Retinal pigment epithelial cell (primary cell): ENCODE data around the gene TRIM23.
"Not testable (repeated sequence)": the region's sequence is repeated elsewhere in the genome, so short reads cannot be mapped to it uniquely, and the experiment has no call there.

Experiments
- DNase-seq: peaks from one replicate; pipeline ENCODE4 v3.0.0-alpha.2; 2010; ENCODE audit warnings: low read depth
- H3K4me3 ChIP-seq: 2 replicates; pipeline ENCODE4 v1.5.1; 2011; ENCODE audit warnings: mild to moderate bottlenecking, low read length, control low read depth, moderate library complexity
- CTCF ChIP-seq: conservative IDR thresholded peaks from 2 replicates; pipeline ENCODE4 v1.5.1; 2011; ENCODE audit warnings: low read depth, low read length, control low read depth, inconsistent platforms

The TRIM23 gene

DNA sequence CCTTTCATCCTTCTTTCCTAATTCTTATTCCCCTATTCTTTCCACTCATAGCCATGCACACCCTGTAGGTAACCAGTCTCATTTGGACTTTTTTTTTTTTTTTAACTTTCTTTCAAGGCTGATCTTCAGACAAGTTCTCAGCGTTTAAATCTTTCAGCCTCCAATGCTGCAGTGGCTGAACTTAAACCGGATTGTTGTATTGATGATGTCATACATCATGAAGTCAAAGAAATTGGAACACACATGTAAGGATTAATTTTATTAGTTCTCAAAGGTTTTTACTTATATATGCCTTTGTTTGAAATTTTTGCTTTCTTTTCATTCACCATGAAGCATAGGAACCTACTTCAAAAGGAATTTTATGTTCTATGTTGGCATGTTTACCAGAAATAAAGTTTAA, 22.8 kb upstream of the TRIM23 start:
- no peak for DNase-seq
- H3K4me3 ChIP-seq, result no peak overlapping the region
- TF ChIP-seq CTCF, result no peak

- TF ChIP-seq CTCF, result no peak
- H3K4me3 ChIP-seq, result no peak overlapping the region
- DNase-seq, result no peak
These were observed 16.1 kb upstream of the TRIM23 start for GRCh38 chr5:65640240-65640639.

DNA sequence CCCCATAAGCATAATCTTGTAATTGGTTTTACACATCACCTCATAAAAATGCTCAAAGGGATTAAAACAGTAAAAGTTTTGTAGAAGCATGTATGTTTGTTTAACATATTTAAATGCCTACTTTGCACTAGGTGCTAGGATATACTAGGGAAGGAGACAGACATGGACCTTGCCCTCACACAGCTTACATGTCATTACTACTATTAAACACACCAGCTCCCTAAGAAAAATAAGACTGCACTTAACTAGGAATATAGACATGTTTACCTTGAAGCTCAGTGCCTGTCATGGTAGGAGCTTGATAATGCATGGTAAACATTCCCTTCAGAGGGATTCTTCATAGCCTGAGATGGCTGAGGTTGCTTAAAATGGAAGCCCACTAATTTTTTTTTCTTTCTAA, 6.8 kb upstream of the TRIM23 start:
- no peak for TF ChIP-seq CTCF
- H3K4me3 ChIP-seq, result no peak overlapping the region
- DNase-seq, result no peak

DNA sequence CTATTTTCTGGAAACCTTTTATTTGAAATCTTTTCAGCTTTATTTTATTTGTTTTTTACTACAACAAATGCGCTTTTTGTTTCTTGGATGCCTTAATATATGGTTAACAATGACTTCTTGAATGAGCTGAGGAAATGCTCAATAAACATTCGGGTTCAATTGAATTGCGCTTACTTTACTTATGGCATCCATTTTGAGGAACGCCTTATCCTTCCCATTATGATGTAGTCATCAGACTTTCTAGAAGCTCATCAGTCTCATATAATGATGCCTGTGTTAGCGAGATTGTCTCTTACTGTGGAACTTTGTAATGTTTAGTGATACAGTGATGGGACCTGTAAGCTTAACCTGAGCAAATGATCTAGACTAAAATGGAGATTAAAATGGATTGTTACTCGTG, 1.6 kb upstream of the TRIM23 start:
- no peak for TF ChIP-seq CTCF
- H3K4me3 ChIP-seq, result peak overlapping the region; percentile 98
- DNase-seq, result no peak

GRCh38 chr5:65624571-65625555, 730 bp upstream of the TRIM23 start, which contains the start of the genes SHLD3 and TRAPPC13:
Gene SHLD3 (plus strand): TSS chr5:65625027. CDS start chr5:65629588, 4,561 bp downstream.
Gene TRAPPC13 (plus strand): TSS chr5:65625027. CDS start chr5:65625061, 34 bp downstream.
- DNase-seq, result peak; percentile 64
- TF ChIP-seq CTCF, result no peak

GRCh38 chr5:65623482-65623881, 651 bp downstream of the TRIM23 start:
- peak overlapping the region; percentile 98 for H3K4me3 ChIP-seq
- no peak for TF ChIP-seq CTCF
- DNase-seq, result no peak

More at GRCh38 chr5:65624571-65625555, 730 bp upstream of the TRIM23 start, which contains the start of the genes SHLD3 and TRAPPC13:
- peak within 1 kb of the TSS; percentile 98 for H3K4me3 ChIP-seq

- not testable (repeated sequence) for H3K4me3 ChIP-seq, DNase-seq
These were observed 2.2 kb downstream of the TRIM23 start for GRCh38 chr5:65621961-65622360.
